Measurements from ENCODE around the gene CLCN6. TPM values are rescaled to one million over a fixed set of nuclear protein-coding genes. Genes with fewer than 3 reads are reported as not detected.

Gene CLCN6
- total RNA-seq, 6 experiments from 2014 or later: 4.2 to 12.7 (median 9.2) TPM

- no peaks in the 10 kb centered on the region for H3K36me3 ChIP-seq
- no peaks in the 10 kb centered on the region for H3K27me3 ChIP-seq
- no peaks in the 10 kb centered on the region for H3K9me3 ChIP-seq
- intact Hi-C loops (cut with DNase I): no loop called here
- DNase-seq (no peak), ATAC-seq (no peak)
- TF ChIP-seq CTCF (IDR thresholded peaks at IDR 0.05): no peak
- no peak for TF ChIP-seq POLR2A (IDR thresholded peaks at IDR 0.05)
- 47% methylated on average over 3 of the region's 6 CpGs for WGBS (ENCODE audit: insufficient coverage, low coverage, low lambda C conversion rate, missing lambda C conversion rate)
- no peak overlapping the region for H3K4me3 ChIP-seq
- H3K4me1 ChIP-seq: no peaks in the 10 kb centered on the region
- no peak overlapping the region for H3K27ac ChIP-seq
Observed at GRCh38 chr1:11874624-11875023, 68.6 kb downstream of the CLCN6 start.

DNA sequence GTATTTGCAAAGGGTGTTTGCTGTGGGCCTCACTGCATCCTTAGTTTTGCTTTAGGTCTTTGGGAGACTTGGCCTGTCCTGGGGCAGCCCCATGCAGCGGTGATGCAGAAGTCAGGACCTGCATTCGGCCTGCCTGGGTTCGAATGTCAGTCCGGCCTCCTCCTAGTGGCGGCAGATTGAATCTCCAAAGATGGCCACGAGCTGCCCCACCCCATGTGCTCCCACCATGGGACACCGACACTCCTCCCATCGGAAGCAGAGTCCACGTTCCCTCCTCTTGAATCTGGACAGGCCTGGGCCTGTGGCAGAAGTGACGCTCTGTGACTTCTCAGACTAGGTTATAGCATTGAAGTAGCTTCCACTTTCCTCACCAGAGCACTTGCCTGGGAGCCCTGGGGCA, 69.1 kb downstream of the CLCN6 start:
- H3K36me3 ChIP-seq: no peaks in the 10 kb centered on the region
- TF ChIP-seq POLR2A (IDR thresholded peaks at IDR 0.05): no peak
- no peak for TF ChIP-seq CTCF (IDR thresholded peaks at IDR 0.05)
- 60% methylated on average over 1 of the region's 10 CpGs for WGBS (ENCODE audit: insufficient coverage, low coverage, low lambda C conversion rate, missing lambda C conversion rate)
- H3K4me1 ChIP-seq: no peaks in the 10 kb centered on the region
- ATAC-seq (no peak), DNase-seq (no peak)
- no peaks in the 10 kb centered on the region for H3K9me3 ChIP-seq
- no peak overlapping the region for H3K4me3 ChIP-seq
- H3K27ac ChIP-seq: no peak overlapping the region
- no peaks in the 10 kb centered on the region for H3K27me3 ChIP-seq
- intact Hi-C loops (cut with DNase I): no loop called here

GRCh38 chr1:11877074-11877473, 71.1 kb downstream of the CLCN6 start:
- H3K4me1 ChIP-seq: no peaks in the 10 kb centered on the region
- no peaks in the 10 kb centered on the region for H3K9me3 ChIP-seq
- 71% methylated on average over 3 of the region's 6 CpGs for whole genome bisulfite sequencing (ENCODE audit: insufficient coverage, low coverage, low lambda C conversion rate, missing lambda C conversion rate)
- H3K27ac ChIP-seq: no peak overlapping the region
- H3K4me3 ChIP-seq: no peak overlapping the region
- ATAC-seq: no peak
- intact Hi-C loops (cut with DNase I): no loop called here
- no peaks in the 10 kb centered on the region for H3K27me3 ChIP-seq
- no peak for TF ChIP-seq POLR2A (IDR thresholded peaks at IDR 0.05)
- TF ChIP-seq CTCF (IDR thresholded peaks at IDR 0.05): no peak
- H3K36me3 ChIP-seq: no peaks in the 10 kb centered on the region
- no peak for DNase-seq

DNA sequence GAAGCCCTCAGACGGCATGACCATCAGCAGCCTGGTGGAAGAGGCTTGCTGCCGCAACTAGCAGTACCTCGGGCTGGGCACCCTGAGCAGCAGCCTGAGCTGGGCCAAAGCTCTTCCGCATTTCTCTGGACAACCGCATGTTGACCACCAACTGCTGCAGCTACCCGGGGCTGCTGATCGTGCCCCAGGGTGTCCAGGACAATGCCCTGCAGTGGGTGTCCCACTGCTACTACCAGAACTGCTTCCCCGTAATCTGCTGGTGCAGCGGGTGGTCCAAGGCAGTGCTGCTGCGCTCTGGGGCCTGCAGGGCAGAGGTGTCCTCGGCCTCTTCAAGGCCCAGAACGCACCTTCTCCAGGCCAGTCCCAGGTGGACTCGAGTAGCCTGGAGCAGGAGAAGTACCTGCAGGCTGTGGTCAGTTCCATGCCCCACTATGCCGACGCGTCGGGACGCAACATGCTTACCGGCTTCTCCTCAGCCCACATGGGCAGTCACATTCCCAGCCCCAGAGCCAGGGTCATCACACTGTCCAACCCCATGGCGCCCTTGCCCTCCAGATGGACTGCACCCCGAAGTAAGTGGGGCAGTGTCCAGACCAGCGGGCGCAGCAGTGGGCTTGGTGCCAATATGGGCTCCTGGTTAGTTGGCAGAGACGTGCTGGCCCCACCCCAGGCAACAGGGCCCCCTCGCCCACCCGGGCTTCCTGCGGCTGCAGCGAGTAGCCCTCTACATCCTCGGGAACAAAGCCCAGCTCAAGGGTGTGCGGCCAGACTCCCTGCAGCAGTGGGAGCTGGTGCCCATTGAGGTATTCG, 72.3 kb downstream of the CLCN6 start:
- Histone ChIP-seq H3K27ac (no peak overlapping the region), H3K4me3 (no peak overlapping the region), H3K4me1 (no peaks in the 10 kb centered on the region), H3K36me3 (no peaks in the 10 kb centered on the region), H3K27me3 (no peaks in the 10 kb centered on the region), H3K9me3 (no peaks in the 10 kb centered on the region)
- ATAC-seq (no peak), DNase-seq (no peak)
- intact Hi-C loops (cut with DNase I): no loop called here
- TF ChIP-seq POLR2A (IDR thresholded peaks at IDR 0.05) (no peak), CTCF (IDR thresholded peaks at IDR 0.05) (no peak)
- WGBS (ENCODE audit: insufficient coverage, low coverage, low lambda C conversion rate, missing lambda C conversion rate): 96% methylated on average over 4 of the region's 31 CpGs

Data from right lobe of liver (tissue), 6 donors.